Osteoblast (primary cell): ENCODE measurements around the gene ABCB8. TPM values are rescaled to one million over a fixed set of nuclear protein-coding genes. Genes with fewer than 3 reads are reported as not detected.

Experiments
- DNase-seq: peaks from one replicate; pipeline ENCODE4 v3.0.0; 2011; ENCODE audit warnings: low spot score, mixed read lengths; ENCODE audit not compliant: insufficient read length; ENCODE audit errors: missing footprints
- H2AFZ ChIP-seq: 2 replicates; pipeline ENCODE4 v1.6.0; 2011; ENCODE audit warnings: mild to moderate bottlenecking, low read length
- H3K27ac ChIP-seq: 2 replicates; pipeline ENCODE4 v1.5.1; 2011; ENCODE audit warnings: mild to moderate bottlenecking, low read depth, low read length, moderate library complexity
- H3K27me3 ChIP-seq: 2 replicates; pipeline ENCODE4 v1.6.0; 2012; ENCODE audit warnings: mild to moderate bottlenecking, control low read depth, inconsistent platforms, low read length, moderate library complexity; ENCODE audit not compliant: insufficient read depth
- H3K36me3 ChIP-seq: 2 replicates; pipeline ENCODE4 v1.5.1; 2011; ENCODE audit warnings: mild to moderate bottlenecking, low read length, control low read depth, moderate library complexity; ENCODE audit not compliant: insufficient read depth
- H3K4me1 ChIP-seq: 2 replicates; pipeline ENCODE4 v1.5.1; 2011; ENCODE audit warnings: mild to moderate bottlenecking, low read length, control low read depth, moderate library complexity; ENCODE audit not compliant: insufficient read depth
- H3K4me2 ChIP-seq: 2 replicates; pipeline ENCODE4 v1.6.0; 2011; ENCODE audit warnings: mild to moderate bottlenecking, low read length; ENCODE audit not compliant: insufficient read depth
- H3K4me3 ChIP-seq: fragments of 200-600 bp; sonication (generic); 3 replicates; pipeline ENCODE4 v1.5.1; 2012; ENCODE audit warnings: mild to moderate bottlenecking, low read length, inconsistent platforms; ENCODE audit not compliant: insufficient read depth
- H3K79me2 ChIP-seq: 2 replicates; pipeline ENCODE4 v1.6.0; 2012; ENCODE audit warnings: mild to moderate bottlenecking, low read length, control low read depth, inconsistent platforms; ENCODE audit not compliant: insufficient read depth
- H3K9me3 ChIP-seq: 2 replicates; pipeline ENCODE4 v1.5.1; 2011; ENCODE audit warnings: low read depth, low read length, control low read depth
- H4K20me1 ChIP-seq: 2 replicates; pipeline ENCODE4 v1.6.0; 2012; ENCODE audit warnings: mild to moderate bottlenecking, low read length, control low read depth; ENCODE audit not compliant: insufficient read depth
- total RNA-seq: library from RNA; depleted of rRNA; stranded (reverse); fragments of >200 nt; gene quantifications from 2 replicates; pipeline ENCODE4 v1.2.3, GENCODE V29; 2012
- TF ChIP-seq, protein P1 (sequence below): IDR thresholded peaks from 2 replicates; pipeline ENCODE4 v1.5.1; 2011; ENCODE audit warnings: mild to moderate bottlenecking, low read depth, low read length, moderate library complexity; ENCODE audit errors: extremely low read depth

ABCB8 gene
- total RNA-seq, 1 donor: 32.6 TPM

GRCh38 chr7:151083071-151083823, 55.0 kb downstream of the ABCB8 start, which contains the start of gene TMUB1:
TSS of gene TMUB1 (minus strand) at chr7:151083493. CDS start at chr7:151082563, 930 bp downstream.
- Histone ChIP-seq H3K4me2 (peak within 1 kb of the TSS; percentile 95), H3K4me3 (peak within 1 kb of the TSS; percentile 95), H3K36me3 (peaks cover 4% of the 10 kb centered on the region), H3K79me2 (peaks cover 50% of the 10 kb centered on the region), H3K27me3 (no peaks in the 10 kb centered on the region), H2AFZ (peak within 1 kb of the TSS; percentile 91), H4K20me1 (peaks cover 11% of the 10 kb centered on the region), H3K9me3 (no peaks in the 10 kb centered on the region), H3K4me1 (peaks cover 44% of the 10 kb centered on the region), H3K27ac (peak within 1 kb of the TSS; percentile 66)
- TF ChIP-seq, protein P1, sequence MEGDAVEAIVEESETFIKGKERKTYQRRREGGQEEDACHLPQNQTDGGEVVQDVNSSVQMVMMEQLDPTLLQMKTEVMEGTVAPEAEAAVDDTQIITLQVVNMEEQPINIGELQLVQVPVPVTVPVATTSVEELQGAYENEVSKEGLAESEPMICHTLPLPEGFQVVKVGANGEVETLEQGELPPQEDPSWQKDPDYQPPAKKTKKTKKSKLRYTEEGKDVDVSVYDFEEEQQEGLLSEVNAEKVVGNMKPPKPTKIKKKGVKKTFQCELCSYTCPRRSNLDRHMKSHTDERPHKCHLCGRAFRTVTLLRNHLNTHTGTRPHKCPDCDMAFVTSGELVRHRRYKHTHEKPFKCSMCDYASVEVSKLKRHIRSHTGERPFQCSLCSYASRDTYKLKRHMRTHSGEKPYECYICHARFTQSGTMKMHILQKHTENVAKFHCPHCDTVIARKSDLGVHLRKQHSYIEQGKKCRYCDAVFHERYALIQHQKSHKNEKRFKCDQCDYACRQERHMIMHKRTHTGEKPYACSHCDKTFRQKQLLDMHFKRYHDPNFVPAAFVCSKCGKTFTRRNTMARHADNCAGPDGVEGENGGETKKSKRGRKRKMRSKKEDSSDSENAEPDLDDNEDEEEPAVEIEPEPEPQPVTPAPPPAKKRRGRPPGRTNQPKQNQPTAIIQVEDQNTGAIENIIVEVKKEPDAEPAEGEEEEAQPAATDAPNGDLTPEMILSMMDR: no peak
- peak; percentile 98 for DNase-seq

DNA sequence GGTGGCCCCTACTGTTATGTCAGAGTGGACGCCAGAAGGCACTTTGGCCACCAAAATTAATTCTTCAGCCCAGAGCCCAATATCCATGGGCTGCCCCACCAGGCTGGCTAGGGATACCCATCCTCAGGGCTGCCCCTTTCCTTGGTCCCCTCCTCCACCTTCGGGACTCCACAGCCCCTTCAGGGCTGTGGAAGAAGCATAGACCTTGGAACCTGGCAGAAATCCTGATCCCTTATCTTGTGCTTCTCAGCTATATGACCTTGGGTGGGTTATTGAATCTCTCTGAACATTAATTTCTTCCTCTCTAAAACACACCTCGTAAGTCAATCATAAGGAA, 55.5 kb downstream of the ABCB8 start:
- Histone ChIP-seq H3K27me3 (no peaks in the 10 kb centered on the region), H3K4me1 (peaks cover 49% of the 10 kb centered on the region), H3K4me2 (peak overlapping the region; percentile 95), H3K27ac (no peak overlapping the region), H3K36me3 (peaks cover 4% of the 10 kb centered on the region), H3K4me3 (peak overlapping the region; percentile 95), H3K79me2 (peaks cover 50% of the 10 kb centered on the region), H3K9me3 (no peaks in the 10 kb centered on the region), H4K20me1 (peaks cover 13% of the 10 kb centered on the region), H2AFZ (peak overlapping the region; percentile 91)
- TF ChIP-seq, protein P1: no peak
- DNase-seq: no peak

- no peaks in the 10 kb centered on the region for H3K27me3 ChIP-seq
- peaks cover 52% of the 10 kb centered on the region for H3K4me1 ChIP-seq
- H4K20me1 ChIP-seq: peaks cover 16% of the 10 kb centered on the region
- DNase-seq: peak; percentile 81
- TF ChIP-seq, protein P1: no peak
- H2AFZ ChIP-seq: no peak overlapping the region
- peaks cover 50% of the 10 kb centered on the region for H3K79me2 ChIP-seq
- no peaks in the 10 kb centered on the region for H3K9me3 ChIP-seq
- peak overlapping the region; percentile 75 for H3K4me3 ChIP-seq
- peak overlapping the region; percentile 80 for H3K4me2 ChIP-seq
- H3K27ac ChIP-seq: no peak overlapping the region
- H3K36me3 ChIP-seq: no peaks in the 10 kb centered on the region
Observed at GRCh38 chr7:151085329-151085690, 57.1 kb downstream of the ABCB8 start.

GRCh38 chr7:151085691-151086620, 57.7 kb downstream of the ABCB8 start, which contains the start of gene AGAP3:
TSS of gene AGAP3 (plus strand) at chr7:151086475. CDS start at chr7:151086742, 267 bp downstream.
- no peaks in the 10 kb centered on the region for H3K36me3 ChIP-seq
- H3K27ac ChIP-seq: peak within 1 kb of the TSS; percentile 79
- peak within 1 kb of the TSS; percentile 80 for H3K4me2 ChIP-seq
- H3K9me3 ChIP-seq: no peaks in the 10 kb centered on the region
- DNase-seq: peak; percentile 98
- peak within 1 kb of the TSS; percentile 89 for H2AFZ ChIP-seq
- peaks cover 20% of the 10 kb centered on the region for H4K20me1 ChIP-seq
- TF ChIP-seq, protein P1: no peak
- H3K4me3 ChIP-seq: peak within 1 kb of the TSS; percentile 91
- no peaks in the 10 kb centered on the region for H3K27me3 ChIP-seq
- H3K79me2 ChIP-seq: peaks cover 54% of the 10 kb centered on the region
- peaks cover 50% of the 10 kb centered on the region for H3K4me1 ChIP-seq
